HG03103 (cell line): ENCODE data around the gene RNU5D-1.
"Not testable (repeated sequence)": the region's sequence is repeated elsewhere in the genome, so short reads cannot be mapped to it uniquely, and the experiment has no call there.

ENCODE experiments used
- ATAC-seq: cut with Tn5 transposase; IDR thresholded peaks from one replicate; pipeline ENCODE4 v1.9.1; 2021; ENCODE audit warnings: low read depth; ENCODE audit not compliant: unreplicated experiment

The RNU5D-1 gene

DNA sequence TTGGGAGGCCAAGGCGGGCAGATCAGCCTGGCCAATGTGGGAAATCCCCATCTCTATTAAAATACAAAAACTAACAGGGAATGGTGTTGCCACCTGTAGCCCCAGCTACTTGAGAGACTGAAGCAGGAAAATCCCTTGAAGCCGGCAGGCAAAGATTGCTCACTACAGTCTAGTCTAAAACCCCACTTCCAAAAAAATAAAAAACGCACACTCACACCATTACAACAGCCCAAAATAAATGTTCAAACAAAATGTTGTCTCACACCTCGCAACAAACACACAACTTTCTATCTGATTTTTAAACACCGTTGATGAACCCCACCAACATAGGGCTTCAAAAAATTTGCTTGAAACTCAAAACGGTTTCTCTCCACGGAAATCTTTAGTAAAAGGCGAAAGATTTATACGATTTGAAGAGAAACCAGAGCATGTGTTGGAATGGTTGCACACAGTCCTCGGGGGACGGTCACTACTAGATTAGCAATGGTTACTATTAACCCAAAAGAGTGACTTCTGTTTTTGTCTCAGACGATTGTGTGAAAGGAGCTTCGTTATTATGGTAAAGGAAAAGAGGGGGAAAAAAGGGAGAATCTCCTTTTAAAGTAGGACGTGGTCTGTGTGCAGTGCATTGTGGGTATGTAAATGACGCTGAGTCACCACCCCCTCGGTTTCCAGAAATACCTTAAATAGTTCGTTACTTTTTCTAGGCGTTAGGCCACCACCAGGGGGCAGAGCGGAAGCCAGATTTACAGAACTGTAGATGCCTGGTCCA lies at the start of gene RNU5D-1:
TSS of gene RNU5D-1 (minus strand) at position 430 of the 772 bp plus-strand sequence.
- peak; percentile 49 for ATAC-seq

GRCh38 chr1:44780583-44781121 lies 49.7 kb upstream of the RNU5D-1 start:
- ATAC-seq = no peak

DNA sequence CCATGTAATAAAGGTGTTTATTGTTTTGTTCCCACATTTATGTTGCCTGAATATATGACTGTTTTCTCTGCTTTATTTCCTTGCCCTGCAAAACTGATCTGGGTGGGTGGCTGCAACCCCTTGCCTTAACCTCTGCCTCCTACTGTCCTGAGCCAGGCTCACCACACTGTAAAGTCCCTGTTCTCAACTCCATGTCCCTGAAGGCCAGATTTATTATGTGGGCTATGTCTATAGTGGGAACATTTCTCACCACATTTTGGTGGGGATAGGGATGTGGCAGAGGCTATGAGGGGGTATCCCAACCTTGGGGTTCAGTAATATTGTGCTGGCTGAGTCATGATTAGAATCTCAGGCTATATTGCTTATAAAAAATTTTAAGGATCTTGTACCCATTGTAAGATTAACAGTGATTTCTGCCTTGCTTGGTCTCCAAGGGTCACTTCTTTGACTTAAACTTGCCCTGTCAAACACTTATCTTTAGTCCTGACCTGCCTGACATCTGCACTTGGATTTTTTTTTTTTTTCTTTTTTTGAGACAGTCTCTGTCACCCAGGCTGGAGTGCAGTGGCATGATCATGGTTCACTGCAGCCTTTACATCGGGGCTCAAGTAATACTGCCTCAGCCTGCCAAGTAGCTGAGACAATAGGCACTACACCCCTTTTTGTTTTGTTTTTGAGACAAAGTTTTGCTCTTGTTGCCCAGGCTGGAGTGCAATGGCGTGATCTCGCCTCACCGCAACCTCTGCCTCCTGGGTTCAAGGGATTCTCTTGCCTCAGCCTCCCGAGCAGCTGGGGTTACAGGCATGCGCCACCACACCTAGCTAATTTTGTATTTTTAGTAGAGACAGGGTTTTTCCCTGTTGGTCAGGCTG lies 48.0 kb upstream of the RNU5D-1 start:
- no peak for ATAC-seq

DNA sequence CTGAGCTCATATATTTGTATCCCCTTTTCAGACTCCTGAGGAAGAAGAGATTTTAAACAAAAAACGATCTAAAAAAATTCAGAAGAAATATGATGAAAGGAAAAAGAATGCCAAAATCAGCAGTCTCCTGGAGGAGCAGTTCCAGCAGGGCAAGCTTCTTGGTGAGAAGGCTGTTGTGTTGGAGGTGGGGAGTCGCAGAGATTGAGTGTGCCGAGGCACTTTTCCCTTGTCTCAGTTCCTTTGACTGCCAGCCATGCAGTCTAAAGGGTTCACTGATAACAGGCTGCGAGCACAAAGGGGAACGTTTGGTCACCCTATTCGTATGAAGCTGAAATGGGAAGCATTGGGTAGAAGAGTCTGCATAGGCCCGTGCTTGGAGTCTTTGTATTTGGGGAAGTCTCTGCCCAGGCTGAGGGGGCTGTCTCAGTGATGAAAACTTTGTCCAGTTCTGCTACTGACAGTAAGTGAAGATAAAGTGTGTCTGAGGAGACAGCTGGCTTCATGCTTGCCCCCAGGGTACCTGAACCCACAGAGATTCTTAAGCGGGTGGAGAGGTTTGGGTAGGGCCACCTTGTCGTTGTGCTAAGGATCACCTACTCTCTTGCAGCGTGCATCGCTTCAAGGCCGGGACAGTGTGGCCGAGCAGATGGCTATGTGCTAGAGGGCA lies 47.1 kb upstream of the RNU5D-1 start:
- ATAC-seq = no peak

- no peak for ATAC-seq
Measured at GRCh38 chr1:44777547-44777946, 46.6 kb upstream of the RNU5D-1 start.

- no peak for ATAC-seq
Measured at GRCh38 chr1:44776730-44777068, 45.7 kb upstream of the RNU5D-1 start.

DNA sequence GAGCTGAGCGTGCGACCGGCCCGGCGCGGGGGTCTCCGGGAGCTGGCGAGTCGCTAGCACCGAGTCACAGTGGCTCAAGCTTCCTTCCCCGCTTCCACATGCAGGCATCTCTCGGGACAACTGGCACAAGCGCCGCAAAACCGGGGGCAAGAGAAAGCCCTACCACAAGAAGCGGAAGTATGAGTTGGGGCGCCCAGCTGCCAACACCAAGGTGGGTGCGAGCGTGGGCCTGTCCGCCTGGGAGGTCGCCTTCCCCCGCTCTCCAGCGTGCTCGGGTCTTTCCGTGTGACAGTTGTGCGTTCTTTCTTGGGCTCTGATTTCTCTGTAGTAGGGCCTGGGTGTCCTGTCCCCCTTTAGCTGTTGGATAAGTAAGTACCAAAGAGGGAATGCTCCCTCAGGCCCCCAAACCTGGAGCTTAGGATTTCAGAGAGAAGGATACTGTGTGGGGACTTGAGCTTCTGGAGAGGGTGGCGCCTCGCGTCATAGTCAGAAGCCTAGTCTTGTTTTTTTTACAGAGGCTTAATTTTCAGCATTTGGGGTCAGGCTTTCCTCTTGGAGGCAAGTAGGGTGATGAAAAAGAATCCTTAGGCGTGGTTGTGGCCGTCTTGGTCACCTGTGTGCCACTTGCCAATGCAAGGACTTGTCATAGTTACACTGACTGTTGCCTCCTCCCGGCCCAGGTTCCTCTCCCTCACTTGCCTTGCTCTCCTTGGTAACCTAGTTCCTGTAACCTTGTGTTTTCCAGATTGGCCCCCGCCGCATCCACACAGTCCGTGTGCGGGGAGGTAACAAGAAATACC lies 45.2 kb upstream of the RNU5D-1 start:
- ATAC-seq = no peak

- peak; percentile 69 for ATAC-seq
Measured at GRCh38 chr1:44775078-44775929, 44.3 kb upstream of the RNU5D-1 start, which contains the start of gene RPS8. Gene RPS8 (plus strand): TSS chr1:44775540. CDS start chr1:44775597, 57 bp downstream.

DNA sequence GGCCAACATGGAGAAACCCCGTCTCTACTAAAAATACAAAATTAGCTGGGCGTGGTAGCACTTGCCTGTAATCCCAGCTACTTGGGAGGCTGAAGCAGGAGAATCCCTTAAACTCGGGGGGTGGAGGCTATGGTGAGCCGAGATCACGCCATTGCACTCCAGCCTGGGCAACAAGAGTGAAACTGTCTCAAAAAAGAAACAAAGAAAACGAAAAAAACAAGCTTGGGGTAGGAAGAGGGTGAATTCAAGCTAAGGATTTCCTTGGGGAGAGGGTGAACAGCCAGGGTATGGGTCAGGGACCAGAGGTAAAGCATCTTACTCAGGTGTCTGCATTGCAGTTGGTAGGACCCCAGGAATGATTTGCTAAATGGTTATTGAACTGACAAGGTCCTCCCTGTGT lies 35.5 kb upstream of the RNU5D-1 start:
- ATAC-seq = not testable (repeated sequence)

- ATAC-seq = no peak
Measured at GRCh38 chr1:44760876-44761275, 29.9 kb upstream of the RNU5D-1 start.

DNA sequence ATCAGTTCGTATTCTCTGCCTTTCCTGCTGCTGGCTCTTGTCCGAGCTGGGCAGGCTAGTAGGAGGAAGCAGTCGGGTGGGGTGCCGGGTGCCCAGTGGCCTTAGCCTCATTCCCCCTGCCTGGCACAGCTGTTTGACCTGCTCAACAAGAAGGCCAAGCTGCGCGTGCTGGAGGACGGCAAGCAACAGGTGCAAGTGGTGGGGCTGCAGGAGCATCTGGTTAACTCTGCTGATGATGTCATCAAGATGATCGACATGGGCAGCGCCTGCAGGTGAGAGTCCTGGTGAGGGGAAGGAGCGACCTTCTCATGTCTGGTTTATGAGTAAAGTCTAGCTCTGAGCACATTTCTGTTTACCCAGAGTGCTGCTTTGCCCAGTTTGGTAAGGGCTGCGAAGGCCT lies 28.1 kb upstream of the RNU5D-1 start:
- no peak for ATAC-seq

GRCh38 chr1:44757420-44757819 lies 26.4 kb upstream of the RNU5D-1 start:
- ATAC-seq = no peak

DNA sequence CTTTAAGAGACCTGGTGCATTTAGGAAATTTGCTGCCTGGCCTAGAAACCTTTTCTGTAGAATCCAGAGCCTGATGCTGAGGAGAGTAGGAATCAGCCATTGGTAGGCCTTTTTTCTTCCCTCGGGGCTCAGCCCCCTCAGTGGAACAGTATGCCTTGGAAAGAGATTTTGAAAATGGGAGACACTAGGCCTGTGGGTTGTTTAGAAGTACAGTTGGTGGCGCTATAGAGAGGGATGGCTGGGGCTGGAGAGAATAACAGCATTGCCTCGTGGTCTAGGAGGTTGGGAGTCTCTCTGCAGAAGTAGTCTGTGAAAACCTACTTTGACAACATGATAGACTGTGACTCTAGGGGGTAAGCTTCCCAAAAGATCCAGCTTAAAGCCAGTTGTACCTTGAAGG lies 16.9 kb upstream of the RNU5D-1 start:
- ATAC-seq = no peak

GRCh38 chr1:44743211-44743610 lies 12.2 kb upstream of the RNU5D-1 start:
- no peak for ATAC-seq

DNA sequence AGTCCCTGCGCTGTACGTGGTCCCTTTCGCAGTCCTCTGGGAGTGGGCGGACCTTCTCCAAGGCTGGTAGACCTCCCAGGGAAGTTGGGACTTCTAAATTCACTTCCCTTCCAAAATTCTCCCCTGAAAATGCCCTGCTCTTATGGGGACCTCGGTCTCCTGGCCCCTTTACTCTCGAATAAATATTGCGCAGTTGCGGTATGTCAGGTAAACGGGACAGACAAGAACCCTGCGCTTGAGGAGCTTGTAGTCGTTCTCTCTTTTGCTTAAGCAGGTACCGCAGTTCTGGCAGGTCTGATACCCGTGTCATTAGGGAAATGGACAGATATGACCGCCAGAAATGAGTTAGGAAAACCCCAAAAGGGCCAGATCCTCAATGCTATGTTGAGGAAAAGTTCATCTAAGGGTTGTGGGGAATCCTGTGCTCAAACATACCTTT lies 9.2 kb upstream of the RNU5D-1 start:
- ATAC-seq = no peak

GRCh38 chr1:44739307-44740178 lies 8.6 kb upstream of the RNU5D-1 start, which contains the start of gene KIF2C:
Gene KIF2C (plus strand): TSS chr1:44739837. CDS start chr1:44739933, 96 bp downstream.
- peak; percentile 96 for ATAC-seq

DNA sequence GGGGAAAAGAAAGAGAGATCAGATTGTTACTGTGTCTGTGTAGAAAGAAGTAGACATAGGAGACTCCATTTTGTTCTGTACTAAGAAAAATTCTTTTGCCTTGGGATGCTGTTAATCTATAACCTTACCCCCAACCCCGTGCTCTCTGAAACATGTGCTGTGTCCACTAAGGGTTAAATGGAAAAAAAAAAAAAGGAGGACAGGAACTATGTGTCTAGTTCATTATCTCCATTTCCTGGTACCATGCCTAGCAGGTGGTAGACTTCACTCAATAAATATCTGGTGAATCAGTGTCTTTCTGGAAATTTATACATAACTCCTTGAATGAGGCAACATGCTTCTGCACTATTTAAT lies 8.0 kb upstream of the RNU5D-1 start:
- not testable (repeated sequence) for ATAC-seq

DNA sequence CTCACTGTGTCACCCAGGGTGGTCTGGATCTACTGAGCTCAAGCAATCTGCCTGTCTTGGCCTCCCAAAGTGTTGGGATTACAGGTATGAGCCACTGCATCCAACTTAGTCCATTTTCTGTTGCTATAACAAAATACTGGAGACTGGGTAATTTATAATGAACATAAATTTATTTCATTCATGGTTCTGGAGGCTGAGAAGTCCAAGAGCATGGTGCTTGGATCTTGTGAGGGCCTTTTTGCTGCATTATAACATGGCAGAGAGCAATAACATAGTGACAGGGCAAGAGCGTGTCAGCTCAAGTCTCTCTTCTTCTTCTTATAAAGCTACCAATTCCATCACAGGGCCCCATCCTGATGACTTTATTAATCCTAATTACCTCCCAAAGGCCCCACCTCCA lies 5.0 kb upstream of the RNU5D-1 start:
- ATAC-seq = no peak
